Loucy (cell line): Measurements from ENCODE around the gene AHRR.
"Not testable (repeated sequence)": the region's sequence is repeated elsewhere in the genome, so short reads cannot be mapped to it uniquely, and the experiment has no call there.

Source experiments
- H2AFZ ChIP-seq: fragments of 200-600 bp; sonication (generic); 2 replicates; pipeline ENCODE4 v1.6.0; 2016; ENCODE audit warnings: antibody characterized with exemption, mild to moderate bottlenecking, low read length, moderate library complexity
- H3F3A ChIP-seq: fragments of 200-600 bp; 2 replicates; pipeline ENCODE4 v1.6.0; 2016; ENCODE audit warnings: antibody characterized with exemption, low read depth, mild to moderate bottlenecking
- H3K27me3 ChIP-seq: fragments of 200-600 bp; sonication (generic); 2 replicates; pipeline ENCODE4 v1.6.1; 2014; ENCODE audit warnings: low read length, mild to moderate bottlenecking; ENCODE audit not compliant: insufficient read depth, poor library complexity, severe bottlenecking
- H3K36me3 ChIP-seq: fragments of 200-600 bp; sonication (generic); 2 replicates; pipeline ENCODE4 v1.6.1; 2016; ENCODE audit warnings: low read length; ENCODE audit not compliant: insufficient read depth
- H3K4me1 ChIP-seq: fragments of 200-600 bp; sonication (generic); 2 replicates; pipeline ENCODE4 v1.5.1; 2014; ENCODE audit warnings: low read length, mild to moderate bottlenecking; ENCODE audit not compliant: insufficient read depth, poor library complexity, severe bottlenecking
- H3K4me2 ChIP-seq: fragments of 200-600 bp; sonication (generic); 2 replicates; pipeline ENCODE4 v1.6.0; 2014; ENCODE audit warnings: antibody characterized with exemption, low read length, low read depth, mild to moderate bottlenecking; ENCODE audit not compliant: poor library complexity, severe bottlenecking
- H3K4me3 ChIP-seq: fragments of 200-600 bp; sonication (generic); 2 replicates; pipeline ENCODE4 v1.5.1; 2014; ENCODE audit warnings: low read length, mild to moderate bottlenecking, mixed read lengths; ENCODE audit not compliant: poor library complexity, severe bottlenecking
- H3K79me2 ChIP-seq: fragments of 200-600 bp; sonication (generic); 2 replicates; pipeline ENCODE4 v1.6.1; 2014; ENCODE audit warnings: low read length; ENCODE audit not compliant: insufficient read depth
- H3K9ac ChIP-seq: fragments of 200-600 bp; sonication (generic); 2 replicates; pipeline ENCODE4 v1.6.0; 2014; ENCODE audit warnings: mild to moderate bottlenecking, low read depth, low read length, moderate library complexity; ENCODE audit not compliant: poor library complexity, severe bottlenecking
- H3K9me2 ChIP-seq: fragments of 200-600 bp; sonication (generic); replicated peaks from 2 replicates; pipeline ENCODE4 v1.6.1; 2016; ENCODE audit warnings: low read depth, low read length, mixed read lengths
- H3K9me3 ChIP-seq: fragments of 200-600 bp; sonication (generic); 2 replicates; pipeline ENCODE4 v1.6.1; 2014; ENCODE audit warnings: mild to moderate bottlenecking, antibody characterized with exemption, low read length, low read depth; ENCODE audit not compliant: insufficient read depth
- H4K20me1 ChIP-seq: fragments of 200-600 bp; sonication (generic); 2 replicates; pipeline ENCODE4 v1.6.0; 2014; ENCODE audit warnings: antibody characterized with exemption, low read length, mild to moderate bottlenecking; ENCODE audit not compliant: insufficient read depth, poor library complexity, severe bottlenecking
- CTCF ChIP-seq: fragments of 200-600 bp; sonication (generic); conservative IDR thresholded peaks from 2 replicates; pipeline ENCODE4 v1.5.1; 2014; ENCODE audit warnings: mild to moderate bottlenecking, antibody characterized with exemption, low read length
- EZH2phosphoT487 ChIP-seq: fragments of 200-600 bp; IDR thresholded peaks from 2 replicates; pipeline ENCODE4 v1.6.1; 2018; ENCODE audit warnings: antibody characterized with exemption, mild to moderate bottlenecking, moderate library complexity, borderline replicate concordance

AHRR gene

GRCh38 chr5:300691-301435 lies 20.7 kb upstream of the AHRR start:
- H2AFZ ChIP-seq, H3F3A ChIP-seq, H3K27me3 ChIP-seq, H3K4me2 ChIP-seq, H3K9me3 ChIP-seq, H3K36me3 ChIP-seq, H3K9ac ChIP-seq, H3K9me2 ChIP-seq, H3K4me1 ChIP-seq, H3K4me3 ChIP-seq, H4K20me1 ChIP-seq: not testable (repeated sequence)
- peaks cover 57% of the 10 kb centered on the region for H3K79me2 ChIP-seq

- not testable (repeated sequence) for H3K9me3 ChIP-seq, H3F3A ChIP-seq, H4K20me1 ChIP-seq, H3K4me1 ChIP-seq, H3K9ac ChIP-seq, H3K9me2 ChIP-seq, H3K4me2 ChIP-seq, H3K4me3 ChIP-seq, H2AFZ ChIP-seq, H3K27me3 ChIP-seq
- Histone ChIP-seq H3K79me2 (peaks cover 56% of the 10 kb centered on the region; the same call in 1 of the 2 replicates), H3K36me3 (peaks cover 24% of the 10 kb centered on the region; the same call in 1 of the 2 replicates)
Measured at GRCh38 chr5:302416-302815, 19.1 kb upstream of the AHRR start.

GRCh38 chr5:302966-303365 lies 18.5 kb upstream of the AHRR start:
- H2AFZ ChIP-seq: no peak overlapping the region
- no peaks in the 10 kb centered on the region for H3K27me3 ChIP-seq
- H3K79me2 ChIP-seq: peaks cover 62% of the 10 kb centered on the region; the same call in 1 of the 2 replicates
- no peaks in the 10 kb centered on the region for H3K9me2 ChIP-seq
- H3K4me3 ChIP-seq: no peak overlapping the region
- H3K36me3 ChIP-seq: peaks cover 30% of the 10 kb centered on the region; the same call in 1 of the 2 replicates
- no peak for TF ChIP-seq EZH2phosphoT487
- no peak for TF ChIP-seq CTCF
- no peaks in the 10 kb centered on the region for H3F3A ChIP-seq
- H3K9ac ChIP-seq: no peak overlapping the region
- peaks cover 6% of the 10 kb centered on the region for H4K20me1 ChIP-seq
- no peaks in the 10 kb centered on the region for H3K4me1 ChIP-seq
- H3K4me2 ChIP-seq: no peak overlapping the region
- H3K9me3 ChIP-seq: no peaks in the 10 kb centered on the region

- not testable (repeated sequence) for H4K20me1 ChIP-seq, H3K9me3 ChIP-seq, H3K4me2 ChIP-seq, H3K4me1 ChIP-seq, H3K9me2 ChIP-seq, H3K27me3 ChIP-seq, H2AFZ ChIP-seq, H3K4me3 ChIP-seq, H3F3A ChIP-seq, H3K9ac ChIP-seq
- H3K79me2 ChIP-seq: peaks cover 66% of the 10 kb centered on the region; the same call in 1 of the 2 replicates
- peaks cover 38% of the 10 kb centered on the region; the same call in 1 of the 2 replicates for H3K36me3 ChIP-seq
Measured at GRCh38 chr5:303741-304140, 17.8 kb upstream of the AHRR start.
